ENCODE measurements around the gene RAB3A. TPM values are rescaled to one million over a fixed set of nuclear protein-coding genes. Genes with fewer than 3 reads are reported as not detected.
"Not testable (repeated sequence)": the region's sequence is repeated elsewhere in the genome, so short reads cannot be mapped to it uniquely, and the experiment has no call there.

Gene RAB3A
- total RNA-seq, 1 donor from 2014 or later, result 0.17 TPM

- peak; percentile 33 for DNase-seq
Measured at GRCh38 chr19:18223860-18224524, 20.1 kb upstream of the RAB3A start.

- no peak for DNase-seq
Measured at GRCh38 chr19:18221815-18222725, 18.2 kb upstream of the RAB3A start.

- no peak for DNase-seq
Measured at GRCh38 chr19:18220632-18221275, 16.9 kb upstream of the RAB3A start.

- no peak for DNase-seq
Measured at GRCh38 chr19:18219911-18220631, 16.2 kb upstream of the RAB3A start.

- DNase-seq, result no peak
Measured at GRCh38 chr19:18218600-18218999, 14.8 kb upstream of the RAB3A start.

GRCh38 chr19:18218159-18218558 is 14.3 kb upstream of the RAB3A start:
- no peak for DNase-seq

GRCh38 chr19:18216789-18217188 is 12.9 kb upstream of the RAB3A start:
- no peak for DNase-seq

GRCh38 chr19:18214779-18215433 is 11.1 kb upstream of the RAB3A start:
- DNase-seq, result no peak

- no peak for DNase-seq
Measured at GRCh38 chr19:18211683-18212082, 7.8 kb upstream of the RAB3A start.

GRCh38 chr19:18209912-18210311 is 6.1 kb upstream of the RAB3A start:
- DNase-seq, result not testable (repeated sequence)

GRCh38 chr19:18208098-18208951 is 4.5 kb upstream of the RAB3A start:
- peak; percentile 55 for DNase-seq

GRCh38 chr19:18206018-18206417 is 2.2 kb upstream of the RAB3A start:
- DNase-seq, result no peak

- peak; percentile 81 for DNase-seq
Measured at GRCh38 chr19:18205200-18205892, 1.5 kb upstream of the RAB3A start.

GRCh38 chr19:18204394-18205199 is 755 bp upstream of the RAB3A start:
- no peak for DNase-seq

GRCh38 chr19:18203408-18203862 is 407 bp downstream of the RAB3A start:
- peak; percentile 23 for DNase-seq

- DNase-seq, result peak; percentile 14
Measured at GRCh38 chr19:18202778-18203407, 949 bp downstream of the RAB3A start.

- DNase-seq, result no peak
Measured at GRCh38 chr19:18202397-18202777, 1.5 kb downstream of the RAB3A start.

- no peak for DNase-seq
Measured at GRCh38 chr19:18198374-18198773, 5.5 kb downstream of the RAB3A start.

GRCh38 chr19:18197941-18198340 is 5.9 kb downstream of the RAB3A start:
- no peak for DNase-seq

All from dermis blood vessel endothelial cell (primary cell).